ENCODE measurements around the gene ZC3H13. TPM values are rescaled to one million over a fixed set of nuclear protein-coding genes. Genes with fewer than 3 reads are reported as not detected.

Gene ZC3H13
- total RNA-seq, 1 donor from 2014 or later, result 30.2 TPM

- TF ChIP-seq POLR2AphosphoS5 (IDR thresholded peaks at IDR 0.05; ENCODE audit: insufficient read depth in 1 of 2, low read depth in 1 of 2), result no peak
- TF ChIP-seq POLR2A (IDR thresholded peaks at IDR 0.05), result no peak
- TF ChIP-seq CTCF (IDR thresholded peaks at IDR 0.05), result no peak
- Histone ChIP-seq H3K36me3 (no peaks in the 10 kb centered on the region), H3K27ac (no peak overlapping the region), H3K27me3 (no peaks in the 10 kb centered on the region), H3K4me1 (no peaks in the 10 kb centered on the region), H3K9me3 (no peaks in the 10 kb centered on the region), H3K4me3 (no peak overlapping the region)
- intact Hi-C loops (cut with DNase I), result no loop called here
- no peak for DNase-seq (ENCODE audit: extremely low spot score in 2 of 2)
Measured at GRCh38 chr13:45949161-45949560, 103.4 kb downstream of the ZC3H13 start.

DNA sequence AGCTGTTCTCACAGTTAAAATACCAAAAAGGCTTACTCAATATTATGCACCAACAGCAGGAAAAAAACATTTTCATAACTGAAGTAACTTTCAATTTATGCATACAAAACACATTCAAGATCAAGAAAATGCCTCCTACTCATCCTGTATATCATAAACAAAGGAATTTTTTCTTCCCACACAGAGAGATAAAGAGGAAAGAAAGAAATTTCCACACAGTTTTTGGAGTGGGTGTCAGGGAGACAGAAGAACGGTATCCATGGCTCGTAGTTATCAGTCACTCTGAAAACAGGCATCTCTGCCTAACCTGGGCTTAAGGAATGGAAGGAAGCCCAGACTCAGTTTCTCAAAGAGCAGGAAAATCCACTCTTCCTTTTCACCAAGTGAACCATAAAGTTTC lies 108.6 kb downstream of the ZC3H13 start:
- H3K36me3 ChIP-seq, result no peaks in the 10 kb centered on the region
- no peaks in the 10 kb centered on the region for H3K4me1 ChIP-seq
- H3K27me3 ChIP-seq, result no peaks in the 10 kb centered on the region
- TF ChIP-seq CTCF (IDR thresholded peaks at IDR 0.05) (no peak), POLR2A (IDR thresholded peaks at IDR 0.05) (no peak), POLR2AphosphoS5 (IDR thresholded peaks at IDR 0.05; ENCODE audit: insufficient read depth in 1 of 2, low read depth in 1 of 2) (no peak)
- no peak overlapping the region for H3K27ac ChIP-seq
- no peak for DNase-seq (ENCODE audit: extremely low spot score in 2 of 2)
- intact Hi-C loops (cut with DNase I), result no loop called here
- no peak overlapping the region for H3K4me3 ChIP-seq
- no peaks in the 10 kb centered on the region for H3K9me3 ChIP-seq

DNA sequence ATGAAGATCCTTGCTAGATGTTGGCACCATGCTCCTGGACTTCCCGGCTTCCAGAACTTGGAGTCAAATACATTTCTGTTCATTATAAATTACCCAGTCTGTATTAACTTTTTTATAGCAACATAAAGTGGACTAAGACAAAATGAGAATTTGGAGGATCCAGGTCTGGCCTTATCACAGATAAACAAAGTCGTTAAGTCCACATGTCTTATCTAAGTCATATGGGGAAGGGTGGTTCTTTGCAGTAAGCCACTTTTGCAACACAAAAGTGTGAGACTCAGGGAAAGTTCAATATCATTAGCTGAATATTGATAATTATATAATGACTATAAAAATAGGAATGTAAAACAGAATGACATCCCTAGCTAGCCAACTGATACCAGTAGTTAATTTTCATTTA lies 109.4 kb downstream of the ZC3H13 start:
- Histone ChIP-seq H3K9me3 (no peaks in the 10 kb centered on the region), H3K36me3 (no peaks in the 10 kb centered on the region), H3K4me1 (no peaks in the 10 kb centered on the region), H3K27ac (no peak overlapping the region), H3K27me3 (no peaks in the 10 kb centered on the region), H3K4me3 (no peak overlapping the region)
- intact Hi-C loops (cut with DNase I), result no loop called here
- DNase-seq (ENCODE audit: extremely low spot score in 2 of 2), result no peak
- TF ChIP-seq POLR2AphosphoS5 (IDR thresholded peaks at IDR 0.05; ENCODE audit: insufficient read depth in 1 of 2, low read depth in 1 of 2) (no peak), POLR2A (IDR thresholded peaks at IDR 0.05) (no peak), CTCF (IDR thresholded peaks at IDR 0.05) (no peak)

- Histone ChIP-seq H3K4me3 (no peak overlapping the region), H3K36me3 (no peaks in the 10 kb centered on the region), H3K4me1 (no peaks in the 10 kb centered on the region), H3K27me3 (no peaks in the 10 kb centered on the region), H3K9me3 (no peaks in the 10 kb centered on the region), H3K27ac (no peak overlapping the region)
- no peak for DNase-seq (ENCODE audit: extremely low spot score in 2 of 2)
- intact Hi-C loops (cut with DNase I), result no loop called here
- no peak for TF ChIP-seq POLR2AphosphoS5 (IDR thresholded peaks at IDR 0.05; ENCODE audit: insufficient read depth in 1 of 2, low read depth in 1 of 2)
- no peak for TF ChIP-seq POLR2A (IDR thresholded peaks at IDR 0.05)
- TF ChIP-seq CTCF (IDR thresholded peaks at IDR 0.05), result no peak
Measured at GRCh38 chr13:45941261-45941660, 111.3 kb downstream of the ZC3H13 start.

DNA sequence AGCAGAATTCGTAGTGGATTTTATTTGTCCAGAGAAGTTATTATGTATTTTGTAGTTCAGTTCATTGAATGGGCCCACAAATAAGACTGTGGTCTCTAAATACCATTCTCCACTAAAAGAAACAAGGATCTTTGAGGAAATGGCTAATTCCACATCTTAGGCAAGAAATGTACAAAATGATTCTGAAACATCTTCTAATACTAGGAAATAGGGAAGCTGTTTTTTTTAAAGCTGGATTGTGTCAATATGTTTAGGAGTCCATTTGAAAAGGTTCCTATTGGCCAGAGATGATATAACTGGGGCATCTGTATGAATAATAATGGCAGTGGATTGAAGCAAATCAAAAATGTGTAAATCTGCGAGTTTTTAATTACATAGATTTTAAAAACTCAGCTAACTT lies 112.5 kb downstream of the ZC3H13 start:
- no peak for DNase-seq (ENCODE audit: extremely low spot score in 2 of 2)
- H3K27me3 ChIP-seq, result no peaks in the 10 kb centered on the region
- no peaks in the 10 kb centered on the region for H3K36me3 ChIP-seq
- H3K4me1 ChIP-seq, result no peaks in the 10 kb centered on the region
- TF ChIP-seq POLR2A (IDR thresholded peaks at IDR 0.05), result no peak
- no peak overlapping the region for H3K4me3 ChIP-seq
- H3K27ac ChIP-seq, result no peak overlapping the region
- intact Hi-C loops (cut with DNase I), result no loop called here
- H3K9me3 ChIP-seq, result no peaks in the 10 kb centered on the region

GRCh38 chr13:45936621-45937020 lies 115.9 kb downstream of the ZC3H13 start:
- Histone ChIP-seq H3K9me3 (no peaks in the 10 kb centered on the region), H3K27me3 (no peaks in the 10 kb centered on the region), H3K4me1 (no peaks in the 10 kb centered on the region), H3K27ac (no peak overlapping the region), H3K36me3 (no peaks in the 10 kb centered on the region), H3K4me3 (no peak overlapping the region)
- no peak for DNase-seq (ENCODE audit: extremely low spot score in 2 of 2)
- intact Hi-C loops (cut with DNase I), result no loop called here
- TF ChIP-seq CTCF (IDR thresholded peaks at IDR 0.05) (no peak), POLR2A (IDR thresholded peaks at IDR 0.05) (no peak), POLR2AphosphoS5 (IDR thresholded peaks at IDR 0.05; ENCODE audit: insufficient read depth in 1 of 2, low read depth in 1 of 2) (no peak)

All from vagina (tissue), 2 donors.